GM13977 (cell line): ENCODE results near the gene ADCY9.

Source experiments
- DNase-seq: peaks from one replicate; pipeline ENCODE4 v3.0.0; 2012; ENCODE audit warnings: low spot score
- CTCF ChIP-seq: IDR thresholded peaks from 2 replicates; pipeline ENCODE4 v1.5.1; 2012; ENCODE audit warnings: mild to moderate bottlenecking, control low read depth; ENCODE audit not compliant: insufficient read depth; ENCODE audit errors: extremely low read depth, missing control alignments
- in situ Hi-C: fragments of 300-500 bp; cut with MboI; formaldehyde crosslinking; loops from one replicate; pipeline ENCODE4 v1.12.0; 2022; ENCODE audit warnings: low sequenced_read_pairs, low pct_unique_long_range_greater_than_20kb, mixed read lengths, inconsistent platforms; ENCODE audit not compliant: unreplicated experiment

Gene ADCY9

GRCh38 chr16:3982216-3982615 is 134.0 kb downstream of the ADCY9 start:
- in situ Hi-C loops = no loop called here
- DNase-seq = no peak
- no peak for TF ChIP-seq CTCF

GRCh38 chr16:3980253-3981111 is 135.8 kb downstream of the ADCY9 start:
- in situ Hi-C loops = no loop called here
- TF ChIP-seq CTCF = no peak
- no peak for DNase-seq

- DNase-seq = no peak
- in situ Hi-C loops = no loop called here
- no peak for TF ChIP-seq CTCF
Measured at GRCh38 chr16:3979518-3979917, 136.7 kb downstream of the ADCY9 start.

- in situ Hi-C loops = no loop called here
- DNase-seq = no peak
- TF ChIP-seq CTCF = no peak
Measured at GRCh38 chr16:3979070-3979469, 137.2 kb downstream of the ADCY9 start.

- no peak for DNase-seq
- no peak for TF ChIP-seq CTCF
- in situ Hi-C loops = no loop called here
Measured at GRCh38 chr16:3977376-3977775, 138.9 kb downstream of the ADCY9 start.

- in situ Hi-C loops = no loop called here
- TF ChIP-seq CTCF = no peak
- DNase-seq = no peak
Measured at GRCh38 chr16:3974751-3975150, 141.5 kb downstream of the ADCY9 start.
